Activated effector memory CD4-positive, alpha-beta T cell treated with anti-CD3 and anti-CD28 coated beads, Interleukin-2, amount 50 U/mL, for 16 hours (primary cell): Measurements from ENCODE around the gene SPON2.
A peak's percentile ranks its signal among the peaks of the same experiment; 100 is the strongest.

Experiments used
- DNase-seq: peaks from one replicate; pipeline ENCODE4 v3.0.0-alpha.2; 2020

Gene SPON2

DNA sequence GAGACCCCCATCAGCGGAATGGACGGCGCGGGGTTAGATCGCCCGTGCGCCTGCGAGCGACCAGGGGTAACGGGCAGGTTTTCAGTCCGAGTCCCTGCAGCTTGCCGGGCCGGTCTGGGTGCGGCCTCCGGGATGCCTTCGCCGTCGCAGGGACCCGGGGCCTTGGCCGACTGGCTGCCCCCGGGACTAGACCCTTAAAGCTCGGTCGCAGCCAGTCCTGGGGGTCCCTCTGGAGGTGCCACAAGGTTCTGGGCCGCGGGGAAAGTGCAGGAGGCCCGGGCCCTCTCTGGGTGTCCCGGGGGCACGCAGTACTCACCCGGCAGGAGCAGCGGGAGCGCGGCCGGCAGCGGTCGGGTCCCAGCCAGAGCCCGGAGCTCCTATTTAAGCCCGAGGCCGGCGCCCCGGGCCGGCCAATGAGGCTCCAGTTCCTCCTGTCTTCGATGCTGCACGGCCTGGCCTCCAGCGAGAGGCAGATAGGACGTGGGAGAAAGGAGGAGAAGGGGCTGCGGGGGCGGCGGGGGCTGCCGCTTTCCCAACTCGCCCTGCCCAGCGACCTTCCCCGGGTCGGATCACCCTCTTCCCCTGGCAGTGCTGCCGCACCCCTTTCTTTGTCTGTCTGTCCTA, at the start of gene SPON2:
Gene SPON2, minus strand, starts transcription at position 356 of the 624 bp plus-strand sequence.
- no peak for DNase-seq

GRCh38 chr4:1221155-1221870, 48.9 kb upstream of the SPON2 start:
- no peak for DNase-seq

- DNase-seq, result no peak
These were observed 48.2 kb upstream of the SPON2 start for GRCh38 chr4:1220566-1220965.

DNA sequence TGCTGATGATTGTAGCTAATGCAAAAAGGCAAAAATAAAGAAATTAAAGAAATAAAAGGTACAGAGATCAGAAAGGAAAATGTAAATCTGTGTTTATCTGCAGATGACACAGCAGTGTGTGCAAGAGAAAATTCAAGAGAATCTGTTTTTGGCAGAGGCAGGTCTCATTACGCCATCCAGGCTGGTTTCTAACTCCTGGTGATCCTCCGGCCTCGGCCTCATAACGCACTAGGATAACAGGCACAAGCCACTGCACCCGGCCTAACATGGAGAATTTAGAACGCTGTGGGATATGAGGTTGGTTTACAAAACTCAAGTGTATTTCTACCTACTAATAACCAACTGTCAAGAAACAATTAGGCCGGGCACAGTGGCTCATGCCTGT, 47.2 kb upstream of the SPON2 start:
- no peak for DNase-seq

DNA sequence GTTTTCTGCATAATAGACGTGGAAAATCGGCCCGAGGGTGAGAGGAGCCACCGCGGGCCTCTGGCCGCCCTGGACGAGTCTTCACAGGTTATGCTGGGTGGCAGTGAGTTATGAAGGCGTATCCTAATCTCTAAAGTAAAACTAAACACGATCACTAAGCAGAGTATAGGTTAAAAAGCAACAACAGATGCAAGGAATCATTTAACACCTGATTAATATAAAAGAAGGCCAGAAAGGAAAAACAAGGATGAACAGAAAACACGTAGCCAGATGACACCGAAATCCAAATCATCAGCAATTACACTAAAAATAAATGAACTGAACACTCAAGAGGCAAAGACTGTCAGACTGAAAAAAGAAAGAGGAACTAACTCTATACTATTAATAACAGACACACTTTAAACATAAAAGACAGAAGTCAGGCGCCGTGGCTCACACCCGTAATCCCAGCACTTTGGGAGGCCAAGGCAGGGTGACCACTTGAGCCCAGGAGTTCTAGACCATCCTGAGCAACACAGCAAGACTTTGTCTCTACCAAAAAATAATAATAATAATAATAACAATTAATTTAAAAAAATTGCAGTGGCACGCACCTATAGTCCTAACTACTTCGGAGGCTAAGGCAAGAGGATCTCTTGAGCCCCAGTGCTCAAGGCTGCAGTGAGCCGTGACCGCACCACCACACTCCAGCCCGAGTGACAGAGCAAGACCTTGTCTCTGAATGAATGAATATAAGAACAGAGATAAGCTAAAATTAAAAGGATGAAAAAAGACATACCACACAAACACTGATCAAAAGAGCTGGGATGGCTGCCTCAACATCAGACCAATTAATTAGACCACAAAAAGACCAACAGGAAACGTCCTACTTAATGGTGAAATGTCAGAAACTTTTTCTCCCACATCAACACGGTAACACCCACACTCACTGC, 46.5 kb upstream of the SPON2 start:
- no peak for DNase-seq

DNA sequence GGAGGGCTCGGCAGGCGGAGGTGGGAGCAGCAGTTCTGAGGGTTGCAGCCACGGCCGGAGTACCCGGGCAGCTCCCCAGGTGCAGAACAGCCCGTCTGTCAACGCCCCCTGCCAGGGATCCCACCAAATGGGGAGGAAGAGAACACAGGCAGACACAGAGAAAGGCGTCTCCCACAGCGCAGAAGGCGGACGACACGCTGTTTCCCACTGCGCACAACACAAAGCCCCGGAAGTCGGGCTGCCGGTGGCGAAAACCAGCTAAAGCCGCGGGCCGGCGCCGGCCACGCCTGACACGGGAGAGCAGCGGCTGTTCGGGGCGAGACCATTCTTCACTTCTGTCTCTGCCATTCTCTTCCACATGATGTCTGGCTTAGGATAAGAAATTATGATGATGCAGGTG, 45.0 kb upstream of the SPON2 start:
- DNase-seq, result no peak

GRCh38 chr4:1216869-1217294, 44.5 kb upstream of the SPON2 start:
- DNase-seq, result peak; percentile 83

GRCh38 chr4:1216076-1216614, 43.8 kb upstream of the SPON2 start:
- DNase-seq, result no peak

DNA sequence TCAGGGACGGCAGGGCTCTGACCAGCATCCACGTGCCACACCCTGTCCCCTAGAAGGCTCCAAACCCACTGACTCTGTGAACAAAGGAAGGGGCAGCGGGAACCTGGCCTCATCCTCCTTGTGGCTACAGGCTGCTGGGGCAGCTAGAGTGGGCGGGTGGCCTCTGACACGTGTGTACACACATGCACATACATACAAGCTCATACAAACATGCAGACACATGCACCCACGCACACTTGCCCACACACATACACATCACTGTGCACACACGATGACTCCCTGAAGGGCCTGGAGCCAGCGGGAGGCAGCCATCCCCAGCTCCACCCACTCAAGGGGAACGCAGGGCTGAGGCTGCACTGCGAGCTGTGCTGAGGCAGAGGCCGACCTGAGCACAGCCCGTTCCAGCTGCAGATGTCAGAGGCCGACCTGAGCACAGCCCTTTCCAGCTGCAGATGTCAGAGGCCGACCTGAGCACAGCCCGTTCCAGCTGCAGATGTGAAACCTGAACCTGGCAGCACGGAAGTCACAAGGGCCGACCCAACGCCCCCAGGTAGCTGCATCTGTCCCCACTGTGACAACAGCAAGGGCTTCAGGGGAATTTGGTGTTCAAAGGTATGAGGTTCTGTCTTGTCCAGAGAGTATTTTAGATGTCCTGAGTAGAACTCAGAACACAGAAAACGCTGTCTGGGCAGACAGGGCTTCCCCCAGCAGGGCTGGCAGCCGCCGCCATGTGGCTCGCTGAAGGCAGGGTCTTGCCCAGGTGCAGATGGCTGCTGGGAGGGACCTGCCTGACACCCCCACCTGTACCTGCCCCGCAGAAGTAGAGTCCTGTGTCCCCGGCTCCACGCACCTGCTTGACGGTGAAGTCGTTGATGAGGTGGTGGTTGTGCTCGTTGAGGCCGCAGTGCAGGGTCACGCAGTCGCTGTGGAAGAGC, 43.0 kb upstream of the SPON2 start:
- no peak for DNase-seq

DNA sequence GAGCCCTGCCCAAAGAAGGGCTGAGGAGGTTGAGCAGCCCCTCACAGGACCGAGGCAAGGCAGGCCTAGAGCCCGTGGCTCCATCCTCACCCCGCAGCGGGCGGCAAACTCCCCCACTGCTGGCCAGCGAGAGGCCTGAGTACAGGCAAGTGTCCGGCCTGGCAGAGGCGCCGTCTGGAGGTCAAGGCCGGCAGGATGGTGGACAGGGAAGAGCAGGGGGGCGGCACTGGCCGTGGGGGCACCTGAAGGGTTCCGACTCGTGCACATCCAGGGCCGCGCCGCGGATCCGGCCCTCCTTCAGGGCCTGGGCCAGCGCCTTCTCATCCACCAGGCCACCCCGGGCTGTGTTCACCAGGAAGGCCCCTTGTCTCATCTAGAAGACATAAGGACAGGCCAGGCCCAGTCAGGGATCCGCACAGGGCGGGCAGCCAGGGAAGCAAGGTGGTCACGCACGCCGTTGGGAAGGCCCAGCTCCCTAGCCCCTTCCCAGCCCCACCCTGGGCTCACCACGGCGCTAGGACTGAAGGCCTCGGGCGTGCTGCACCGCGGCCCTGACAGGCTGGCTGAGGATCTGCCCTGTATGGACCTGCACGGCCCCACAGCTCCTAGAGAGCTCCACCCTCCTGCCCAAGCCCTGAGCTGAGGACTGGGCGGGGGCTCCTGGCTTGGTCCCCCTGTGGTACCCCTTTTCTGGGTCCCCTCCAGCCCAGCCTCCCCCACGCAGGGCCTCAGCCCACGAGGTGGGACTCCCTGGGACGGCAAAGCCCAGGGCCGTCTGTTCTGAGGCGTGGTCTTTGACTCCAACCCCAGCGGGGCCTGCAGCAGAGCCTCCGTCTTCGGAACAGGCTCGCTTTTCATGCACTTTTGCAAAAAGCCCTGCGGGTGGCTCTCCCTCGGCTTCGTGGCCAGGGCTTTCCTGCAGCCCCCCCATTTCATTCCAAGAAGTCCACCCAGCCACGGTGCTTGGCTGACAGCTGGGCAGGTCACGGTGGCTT, 42.0 kb upstream of the SPON2 start:
- DNase-seq, result no peak

DNA sequence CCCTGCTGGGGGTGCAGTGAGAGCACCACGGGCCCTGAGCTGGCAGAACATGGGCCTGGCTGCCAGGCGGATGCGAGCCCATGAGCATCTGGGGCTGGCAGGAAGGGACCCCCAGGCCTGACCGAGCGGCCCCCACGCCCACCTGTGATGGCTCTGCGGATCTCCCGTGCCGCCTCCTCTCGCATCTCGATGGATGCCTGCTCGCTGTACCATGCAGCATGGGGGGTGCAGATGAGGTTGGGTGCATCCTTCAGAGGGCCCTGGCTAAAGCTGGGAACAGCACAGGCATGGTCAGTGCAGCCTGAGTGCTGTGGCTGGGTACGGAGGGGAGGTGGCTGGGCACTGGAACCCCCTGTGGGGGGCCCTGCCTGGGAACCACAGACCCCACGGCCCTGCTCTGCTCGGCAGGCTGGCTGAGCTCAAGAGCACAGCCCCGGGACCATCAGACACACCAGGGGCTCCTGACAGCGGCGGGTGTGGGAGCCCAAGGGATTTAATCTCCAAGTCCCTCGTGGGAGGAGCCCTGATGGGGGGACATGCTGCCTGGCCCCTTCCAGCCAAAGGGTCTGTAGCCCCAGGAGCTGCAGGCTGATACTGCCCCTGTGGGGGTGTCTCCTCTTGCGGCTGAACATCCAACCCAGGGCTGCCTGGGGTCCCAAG, 41.1 kb upstream of the SPON2 start:
- no peak for DNase-seq

DNA sequence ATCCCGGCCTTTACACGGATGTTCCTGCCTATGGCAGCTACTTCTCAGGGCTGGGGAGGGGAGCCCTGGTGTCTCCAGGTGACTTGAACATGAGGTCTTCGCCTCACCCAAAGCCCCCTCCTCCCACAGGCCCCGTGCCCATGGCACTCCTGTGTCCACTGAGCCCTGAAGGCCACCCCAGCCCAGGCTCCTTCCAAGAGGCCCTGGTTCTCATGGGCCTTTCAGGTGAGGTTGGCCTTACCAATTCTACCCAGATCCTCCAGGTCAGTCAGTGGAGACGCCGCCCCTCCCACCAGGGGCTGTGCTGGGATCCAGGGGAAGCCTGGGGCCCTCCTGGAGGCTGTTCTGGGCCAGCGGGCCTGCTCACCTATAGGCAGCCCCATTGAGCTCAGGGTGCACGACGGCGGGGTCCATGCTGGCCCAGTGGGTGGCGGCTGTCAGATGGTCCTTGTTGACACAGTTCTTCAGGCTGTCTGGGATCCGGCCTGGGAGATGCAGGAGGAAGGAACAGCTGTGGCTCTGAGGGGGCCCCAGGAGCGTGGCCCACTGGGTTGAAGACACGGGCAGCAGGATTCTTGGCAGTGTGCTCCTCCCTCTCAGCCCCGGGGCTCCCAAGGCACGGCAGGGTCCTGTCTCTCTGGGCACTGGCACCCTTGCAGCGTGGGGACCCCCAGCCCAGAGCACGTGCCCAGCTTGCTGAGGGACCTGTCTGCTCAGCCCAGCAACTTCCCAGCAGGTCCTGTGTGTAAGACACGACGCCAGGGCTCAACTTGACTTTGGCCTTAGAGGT, 40.4 kb upstream of the SPON2 start:
- DNase-seq, result no peak

DNA sequence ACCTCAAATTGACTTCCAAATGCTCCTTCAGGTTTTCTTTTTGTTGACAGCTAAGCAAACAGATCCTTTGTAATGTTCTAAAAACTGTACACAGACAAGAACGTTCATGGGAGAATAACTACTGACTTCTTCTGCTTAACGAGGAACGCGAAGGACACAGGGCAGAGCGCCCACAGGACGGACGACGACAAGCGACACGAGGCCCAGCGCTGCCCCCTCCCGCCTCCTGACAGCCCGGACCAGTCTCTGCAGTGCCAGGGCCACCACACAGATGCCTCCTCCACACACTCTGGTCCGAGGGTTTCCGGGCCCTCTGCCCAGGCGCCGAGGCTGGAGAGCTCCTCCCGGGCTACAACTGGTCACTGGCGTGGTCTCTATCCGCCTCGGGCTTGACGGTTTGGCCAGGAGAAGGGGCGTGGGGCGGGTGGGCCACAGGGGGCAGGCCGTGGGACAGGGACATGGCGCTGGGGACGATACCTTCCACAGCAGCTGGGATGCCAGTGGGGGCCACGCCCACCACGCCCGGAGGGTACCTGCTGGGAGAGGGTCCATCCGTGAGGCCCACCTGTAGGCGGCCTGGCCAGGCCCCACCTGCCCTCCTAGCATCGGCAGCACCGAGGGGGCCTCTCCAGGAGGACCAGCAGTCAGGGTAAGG, 39.6 kb upstream of the SPON2 start:
- no peak for DNase-seq

DNA sequence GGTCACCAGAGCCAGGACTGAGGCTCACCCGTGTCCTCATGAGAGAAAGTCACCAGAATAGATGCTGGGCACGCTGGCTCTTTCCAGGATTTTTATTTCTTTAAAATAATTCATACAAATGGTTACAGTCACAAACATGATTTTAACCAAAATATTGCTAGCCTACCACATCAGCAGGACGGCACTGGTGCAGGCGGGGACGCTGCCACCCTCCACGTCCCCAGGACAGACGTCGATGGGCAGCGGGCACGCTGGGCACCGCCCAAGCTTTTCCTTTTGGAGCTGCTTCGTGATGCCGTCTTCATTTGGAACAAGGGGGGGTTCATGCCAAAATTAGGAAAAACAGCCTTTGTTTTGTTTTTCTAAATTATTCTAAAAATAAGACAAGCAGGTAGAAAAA, 39.0 kb upstream of the SPON2 start:
- DNase-seq, result peak; percentile 33

- DNase-seq, result peak; percentile 56
These were observed 38.6 kb upstream of the SPON2 start for GRCh38 chr4:1210971-1211370.

GRCh38 chr4:1210241-1210841, 38.0 kb upstream of the SPON2 start:
- peak; percentile 10 for DNase-seq

GRCh38 chr4:1209821-1210220, 37.4 kb upstream of the SPON2 start:
- peak; percentile 55 for DNase-seq

GRCh38 chr4:1208970-1209704, 36.8 kb upstream of the SPON2 start:
- peak; percentile 60 for DNase-seq
